ENCODE results near the gene STT3B.
"Not testable (repeated sequence)": the region's sequence is repeated elsewhere in the genome, so short reads cannot be mapped to it uniquely, and the experiment has no call there.

Gene STT3B

GRCh38 chr3:31592764-31593163 lies 60.0 kb downstream of the STT3B start:
- no peaks in the 10 kb centered on the region for H3K4me1 ChIP-seq (ENCODE audit: insufficient read depth, insufficient read length)
- no peak for DNase-seq (ENCODE audit: low read depth, low spot score)
- H3K4me3 ChIP-seq (ENCODE audit: insufficient read length, low read depth), result no peak overlapping the region
- H3K9me3 ChIP-seq (ENCODE audit: insufficient read depth, low read length), result peaks cover 18% of the 10 kb centered on the region
- H3K36me3 ChIP-seq (ENCODE audit: insufficient read depth, insufficient read length, low read length), result peaks cover 24% of the 10 kb centered on the region
- no peak overlapping the region for H3K9ac ChIP-seq (ENCODE audit: insufficient read length, low read depth)
- TF ChIP-seq ZNF274 (IDR thresholded peaks at IDR 0.05; ENCODE audit: low read depth, low read length) (no peak), YY1 (IDR thresholded peaks at IDR 0.05; ENCODE audit: insufficient read depth, insufficient read length) (no peak), SUZ12 (IDR thresholded peaks at IDR 0.05; ENCODE audit: extremely low read depth, insufficient read depth, insufficient read length) (no peak)
- no peaks in the 10 kb centered on the region for H3K27me3 ChIP-seq (ENCODE audit: insufficient read depth, insufficient read length)

GRCh38 chr3:31596176-31596575 lies 63.5 kb downstream of the STT3B start:
- H3K9me3 ChIP-seq (ENCODE audit: insufficient read depth, low read length), result no peaks in the 10 kb centered on the region
- H3K4me1 ChIP-seq (ENCODE audit: insufficient read depth, insufficient read length), result no peaks in the 10 kb centered on the region
- no peak overlapping the region for H3K4me3 ChIP-seq (ENCODE audit: insufficient read length, low read depth)
- H3K27me3 ChIP-seq (ENCODE audit: insufficient read depth, insufficient read length), result no peaks in the 10 kb centered on the region
- H3K36me3 ChIP-seq (ENCODE audit: insufficient read depth, insufficient read length, low read length), result peaks cover 32% of the 10 kb centered on the region
- TF ChIP-seq ZNF274 (IDR thresholded peaks at IDR 0.05; ENCODE audit: low read depth, low read length) (no peak), YY1 (IDR thresholded peaks at IDR 0.05; ENCODE audit: insufficient read depth, insufficient read length) (no peak), SUZ12 (IDR thresholded peaks at IDR 0.05; ENCODE audit: extremely low read depth, insufficient read depth, insufficient read length) (no peak)
- DNase-seq (ENCODE audit: low read depth, low spot score), result no peak
- no peak overlapping the region for H3K9ac ChIP-seq (ENCODE audit: insufficient read length, low read depth)

- Histone ChIP-seq H3K4me1 (ENCODE audit: insufficient read depth, insufficient read length) (no peaks in the 10 kb centered on the region), H3K9me3 (ENCODE audit: insufficient read depth, low read length) (peaks cover 12% of the 10 kb centered on the region), H3K36me3 (ENCODE audit: insufficient read depth, insufficient read length, low read length) (peaks cover 29% of the 10 kb centered on the region), H3K9ac (ENCODE audit: insufficient read length, low read depth) (no peak overlapping the region), H3K27me3 (ENCODE audit: insufficient read depth, insufficient read length) (no peaks in the 10 kb centered on the region), H3K4me3 (ENCODE audit: insufficient read length, low read depth) (no peak overlapping the region)
- no peak for TF ChIP-seq YY1 (IDR thresholded peaks at IDR 0.05; ENCODE audit: insufficient read depth, insufficient read length)
- TF ChIP-seq SUZ12 (IDR thresholded peaks at IDR 0.05; ENCODE audit: extremely low read depth, insufficient read depth, insufficient read length), result no peak
- TF ChIP-seq ZNF274 (IDR thresholded peaks at IDR 0.05; ENCODE audit: low read depth, low read length), result no peak
- DNase-seq (ENCODE audit: low read depth, low spot score), result no peak
Measured at GRCh38 chr3:31600431-31600830, 67.7 kb downstream of the STT3B start.

GRCh38 chr3:31605333-31605732 lies 72.6 kb downstream of the STT3B start:
- not testable (repeated sequence) for H3K9ac ChIP-seq (ENCODE audit: insufficient read length, low read depth); H3K4me1 ChIP-seq (ENCODE audit: insufficient read depth, insufficient read length); H3K4me3 ChIP-seq (ENCODE audit: insufficient read length, low read depth); H3K27me3 ChIP-seq (ENCODE audit: insufficient read depth, insufficient read length); DNase-seq (ENCODE audit: low read depth, low spot score)
- H3K36me3 ChIP-seq (ENCODE audit: insufficient read depth, insufficient read length, low read length), result peaks cover 23% of the 10 kb centered on the region
- peaks cover 33% of the 10 kb centered on the region for H3K9me3 ChIP-seq (ENCODE audit: insufficient read depth, low read length)

GRCh38 chr3:31606453-31606852 lies 73.7 kb downstream of the STT3B start:
- H3K27me3 ChIP-seq (ENCODE audit: insufficient read depth, insufficient read length), result no peaks in the 10 kb centered on the region
- H3K9me3 ChIP-seq (ENCODE audit: insufficient read depth, low read length), result peaks cover 33% of the 10 kb centered on the region
- peaks cover 14% of the 10 kb centered on the region for H3K36me3 ChIP-seq (ENCODE audit: insufficient read depth, insufficient read length, low read length)
- no peak for DNase-seq (ENCODE audit: low read depth, low spot score)
- no peak overlapping the region for H3K4me3 ChIP-seq (ENCODE audit: insufficient read length, low read depth)
- H3K4me1 ChIP-seq (ENCODE audit: insufficient read depth, insufficient read length), result no peaks in the 10 kb centered on the region
- TF ChIP-seq YY1 (IDR thresholded peaks at IDR 0.05; ENCODE audit: insufficient read depth, insufficient read length) (no peak), ZNF274 (IDR thresholded peaks at IDR 0.05; ENCODE audit: low read depth, low read length) (no peak), SUZ12 (IDR thresholded peaks at IDR 0.05; ENCODE audit: extremely low read depth, insufficient read depth, insufficient read length) (no peak)
- H3K9ac ChIP-seq (ENCODE audit: insufficient read length, low read depth), result no peak overlapping the region

- Histone ChIP-seq H3K9me3 (ENCODE audit: insufficient read depth, low read length) (peaks cover 18% of the 10 kb centered on the region), H3K9ac (ENCODE audit: insufficient read length, low read depth) (no peak overlapping the region), H3K4me1 (ENCODE audit: insufficient read depth, insufficient read length) (no peaks in the 10 kb centered on the region), H3K4me3 (ENCODE audit: insufficient read length, low read depth) (no peak overlapping the region), H3K36me3 (ENCODE audit: insufficient read depth, insufficient read length, low read length) (peaks cover 7% of the 10 kb centered on the region), H3K27me3 (ENCODE audit: insufficient read depth, insufficient read length) (no peaks in the 10 kb centered on the region)
- DNase-seq (ENCODE audit: low read depth, low spot score), result no peak
- TF ChIP-seq SUZ12 (IDR thresholded peaks at IDR 0.05; ENCODE audit: extremely low read depth, insufficient read depth, insufficient read length) (no peak), ZNF274 (IDR thresholded peaks at IDR 0.05; ENCODE audit: low read depth, low read length) (no peak), YY1 (IDR thresholded peaks at IDR 0.05; ENCODE audit: insufficient read depth, insufficient read length) (no peak)
Measured at GRCh38 chr3:31610700-31611275, 78.1 kb downstream of the STT3B start.

- H3K27me3 ChIP-seq (ENCODE audit: insufficient read depth, insufficient read length), result no peaks in the 10 kb centered on the region
- no peaks in the 10 kb centered on the region for H3K4me1 ChIP-seq (ENCODE audit: insufficient read depth, insufficient read length)
- peaks cover 3% of the 10 kb centered on the region for H3K36me3 ChIP-seq (ENCODE audit: insufficient read depth, insufficient read length, low read length)
- TF ChIP-seq YY1 (IDR thresholded peaks at IDR 0.05; ENCODE audit: insufficient read depth, insufficient read length), result no peak
- no peak for TF ChIP-seq ZNF274 (IDR thresholded peaks at IDR 0.05; ENCODE audit: low read depth, low read length)
- TF ChIP-seq SUZ12 (IDR thresholded peaks at IDR 0.05; ENCODE audit: extremely low read depth, insufficient read depth, insufficient read length), result no peak
- no peak overlapping the region for H3K9ac ChIP-seq (ENCODE audit: insufficient read length, low read depth)
- H3K9me3 ChIP-seq (ENCODE audit: insufficient read depth, low read length), result no peaks in the 10 kb centered on the region
- no peak for DNase-seq (ENCODE audit: low read depth, low spot score)
- no peak overlapping the region for H3K4me3 ChIP-seq (ENCODE audit: insufficient read length, low read depth)
Measured at GRCh38 chr3:31613177-31613576, 80.5 kb downstream of the STT3B start.

Measured in NT2/D1 (cell line).